H9 (cell line): ENCODE measurements around the gene BRCA1. TPM values are rescaled to one million over a fixed set of nuclear protein-coding genes. Genes with fewer than 3 reads are reported as not detected.

Source experiments
- DNase-seq: peaks from one replicate; pipeline ENCODE4 v3.0.0-alpha.2; 2017
- H2AFZ ChIP-seq: one replicate; pipeline ENCODE4 v1.6.1; 2013; ENCODE audit warnings: mild to moderate bottlenecking, low read length, control low read depth, moderate library complexity
- H2AK5ac ChIP-seq: 2 replicates; pipeline ENCODE4 v1.6.1; 2013; ENCODE audit warnings: low read length, control low read depth, mixed read lengths; ENCODE audit not compliant: insufficient read length
- H2BK120ac ChIP-seq: one replicate; pipeline ENCODE4 v1.6.1; 2013; ENCODE audit warnings: low read depth, mild to moderate bottlenecking, low read length, control low read depth, inconsistent platforms; ENCODE audit not compliant: poor library complexity, severe bottlenecking
- H2BK12ac ChIP-seq: 2 replicates; pipeline ENCODE4 v1.6.1; 2013; ENCODE audit warnings: low read length, control low read depth, mixed read lengths, low read depth; ENCODE audit not compliant: insufficient read length
- H2BK15ac ChIP-seq: 2 replicates; pipeline ENCODE4 v1.6.1; 2013; ENCODE audit warnings: low read depth, low read length, control low read depth
- H2BK20ac ChIP-seq: one replicate; pipeline ENCODE4 v1.6.1; 2013; ENCODE audit warnings: low read depth, mild to moderate bottlenecking, low read length, control low read depth, inconsistent platforms; ENCODE audit not compliant: poor library complexity, severe bottlenecking
- H2BK5ac ChIP-seq: 2 replicates; pipeline ENCODE4 v1.6.1; 2013; ENCODE audit warnings: low read length, control low read depth, mixed read lengths; ENCODE audit not compliant: insufficient read length
- H3K14ac ChIP-seq: 2 replicates; pipeline ENCODE4 v1.6.1; 2013; ENCODE audit warnings: low read length, control low read depth; ENCODE audit not compliant: insufficient read depth
- H3K18ac ChIP-seq: 2 replicates; pipeline ENCODE4 v1.6.1; 2013; ENCODE audit warnings: low read depth, mild to moderate bottlenecking, mixed read lengths, low read length, control low read depth; ENCODE audit not compliant: insufficient read length
- H3K23ac ChIP-seq: 2 replicates; pipeline ENCODE4 v1.6.1; 2013; ENCODE audit warnings: low read length, control low read depth, mixed read lengths, low read depth; ENCODE audit not compliant: insufficient read length
- H3K23me2 ChIP-seq: 2 replicates; pipeline ENCODE4 v1.6.1; 2013; ENCODE audit warnings: low read depth, mild to moderate bottlenecking, mixed read lengths, low read length, control low read depth; ENCODE audit not compliant: insufficient read length, poor library complexity, severe bottlenecking
- H3K27ac ChIP-seq: 2 replicates; pipeline ENCODE4 v1.5.1; 2013; ENCODE audit warnings: low read length, control low read depth, mixed read lengths, low read depth; ENCODE audit not compliant: insufficient read length
- H3K27me3 ChIP-seq: 2 replicates; pipeline ENCODE4 v1.6.1; 2013; ENCODE audit warnings: low read length, control low read depth, inconsistent platforms; ENCODE audit not compliant: insufficient read depth
- H3K4ac ChIP-seq: 2 replicates; pipeline ENCODE4 v1.6.1; 2013; ENCODE audit warnings: low read depth, mild to moderate bottlenecking, control low read depth, inconsistent platforms, low read length, moderate library complexity
- H3K4me1 ChIP-seq: 2 replicates; pipeline ENCODE4 v1.6.1; 2013; ENCODE audit warnings: low read length, control low read depth, inconsistent platforms; ENCODE audit not compliant: insufficient read depth
- H3K4me2 ChIP-seq: 2 replicates; pipeline ENCODE4 v1.6.1; 2013; ENCODE audit warnings: low read length, control low read depth, mixed read lengths; ENCODE audit not compliant: insufficient read length, insufficient read depth
- H3K56ac ChIP-seq: 2 replicates; pipeline ENCODE4 v1.6.1; 2013; ENCODE audit warnings: low read depth, mild to moderate bottlenecking, mixed read lengths, low read length, control low read depth; ENCODE audit not compliant: insufficient read length
- H3K79me1 ChIP-seq: 2 replicates; pipeline ENCODE4 v1.6.1; 2013; ENCODE audit warnings: low read depth, mild to moderate bottlenecking, moderate library complexity, low read length, control low read depth, inconsistent platforms; ENCODE audit not compliant: insufficient read depth, poor library complexity, severe bottlenecking
- H3K79me2 ChIP-seq: 2 replicates; pipeline ENCODE4 v1.6.1; 2013; ENCODE audit warnings: low read length, control low read depth, inconsistent platforms; ENCODE audit not compliant: insufficient read depth
- H3K9ac ChIP-seq: 2 replicates; pipeline ENCODE4 v1.6.1; 2013; ENCODE audit warnings: low read length, control low read depth, mixed read lengths; ENCODE audit not compliant: insufficient read length; ENCODE audit errors: extremely low read depth
- H3K9me3 ChIP-seq: one replicate; pipeline ENCODE4 v1.6.1; 2013; ENCODE audit warnings: low read depth, low read length, inconsistent platforms; ENCODE audit not compliant: control insufficient read depth
- H3T11ph ChIP-seq: one replicate; pipeline ENCODE4 v1.6.1; 2013; ENCODE audit warnings: mild to moderate bottlenecking, low read length, control low read depth, inconsistent platforms
- H4K20me1 ChIP-seq: one replicate; pipeline ENCODE4 v1.6.1; 2013; ENCODE audit not compliant: control insufficient read depth, insufficient read length, insufficient read depth
- H4K5ac ChIP-seq: 2 replicates; pipeline ENCODE4 v1.6.1; 2013; ENCODE audit warnings: low read depth, mild to moderate bottlenecking, mixed read lengths, low read length, control low read depth; ENCODE audit not compliant: insufficient read length
- H4K8ac ChIP-seq: replicated peaks from 2 replicates; pipeline ENCODE4 v1.6.1; 2013; ENCODE audit warnings: low read length, control low read depth, mixed read lengths, low read depth; ENCODE audit not compliant: insufficient read length
- H4K91ac ChIP-seq: 2 replicates; pipeline ENCODE4 v1.6.1; 2013; ENCODE audit warnings: low read depth, mild to moderate bottlenecking, moderate library complexity, mixed read lengths, low read length, control low read depth; ENCODE audit not compliant: insufficient read length
- H3K27ac Mint-ChIP-seq, 3 experiments: 2 replicates in 2 of 3; 3 replicates in 1 of 3; pipeline ENCODE4 v1.8.0; 2020 to 2021; ENCODE audit warnings: mixed read lengths in 3 of 3, mild to moderate bottlenecking in 1 of 3, moderate library complexity in 1 of 3
- H3K27me3 Mint-ChIP-seq: 2 replicates; pipeline ENCODE4 v1.8.0; 2021; ENCODE audit warnings: low read depth, mild to moderate bottlenecking, moderate library complexity, mixed read lengths
- H3K36me3 Mint-ChIP-seq, 3 experiments: 2 replicates in 2 of 3; 3 replicates in 1 of 3; pipeline ENCODE4 v1.8.0; 2020 to 2021; ENCODE audit warnings: low read depth in 3 of 3, mixed read lengths in 3 of 3; ENCODE audit not compliant: insufficient read depth in 1 of 3
- H3K4me1 Mint-ChIP-seq, 2 experiments: 2 replicates each; pipeline ENCODE4 v1.8.0; 2020; ENCODE audit warnings: mixed read lengths in 2 of 2
- H3K4me3 Mint-ChIP-seq, 2 experiments: 2 replicates in 1 of 2; 3 replicates in 1 of 2; pipeline ENCODE4 v1.8.0; 2020 to 2021; ENCODE audit warnings: mild to moderate bottlenecking in 2 of 2, mixed read lengths in 2 of 2, moderate library complexity in 1 of 2
- H3K9me3 Mint-ChIP-seq, 2 experiments: 2 replicates in 1 of 2; 3 replicates in 1 of 2; pipeline ENCODE4 v1.8.0; 2020; ENCODE audit warnings: mild to moderate bottlenecking in 2 of 2, mixed read lengths in 2 of 2, moderate library complexity in 1 of 2
- WGBS: extraction: QIAGEN DNeasy Blood & Tissue Kit; methylation state at CpG from one replicate; pipeline ENCODE4 v1.1.7; 2013; ENCODE audit warnings: missing lambda C conversion rate, low lambda C conversion rate, mixed read lengths; ENCODE audit not compliant: insufficient read length; ENCODE audit errors: extremely low coverage; 5-methylcytosine and 5-hydroxymethylcytosine counted together
- total RNA-seq: library from RNA; stranded (reverse); gene quantifications from 2 replicates; pipeline ENCODE4 v1.2.1, GENCODE V29; 2021
- TF ChIP-seq, protein P1 (sequence below): fragments of 200-600 bp; sonication (generic); conservative IDR thresholded peaks from 3 replicates; pipeline ENCODE4 v1.8.0; 2021; ENCODE audit warnings: antibody characterized with exemption, mild to moderate bottlenecking

The BRCA1 gene
- total RNA-seq, 1 experiment from 2014 or later = 32.3 TPM

DNA sequence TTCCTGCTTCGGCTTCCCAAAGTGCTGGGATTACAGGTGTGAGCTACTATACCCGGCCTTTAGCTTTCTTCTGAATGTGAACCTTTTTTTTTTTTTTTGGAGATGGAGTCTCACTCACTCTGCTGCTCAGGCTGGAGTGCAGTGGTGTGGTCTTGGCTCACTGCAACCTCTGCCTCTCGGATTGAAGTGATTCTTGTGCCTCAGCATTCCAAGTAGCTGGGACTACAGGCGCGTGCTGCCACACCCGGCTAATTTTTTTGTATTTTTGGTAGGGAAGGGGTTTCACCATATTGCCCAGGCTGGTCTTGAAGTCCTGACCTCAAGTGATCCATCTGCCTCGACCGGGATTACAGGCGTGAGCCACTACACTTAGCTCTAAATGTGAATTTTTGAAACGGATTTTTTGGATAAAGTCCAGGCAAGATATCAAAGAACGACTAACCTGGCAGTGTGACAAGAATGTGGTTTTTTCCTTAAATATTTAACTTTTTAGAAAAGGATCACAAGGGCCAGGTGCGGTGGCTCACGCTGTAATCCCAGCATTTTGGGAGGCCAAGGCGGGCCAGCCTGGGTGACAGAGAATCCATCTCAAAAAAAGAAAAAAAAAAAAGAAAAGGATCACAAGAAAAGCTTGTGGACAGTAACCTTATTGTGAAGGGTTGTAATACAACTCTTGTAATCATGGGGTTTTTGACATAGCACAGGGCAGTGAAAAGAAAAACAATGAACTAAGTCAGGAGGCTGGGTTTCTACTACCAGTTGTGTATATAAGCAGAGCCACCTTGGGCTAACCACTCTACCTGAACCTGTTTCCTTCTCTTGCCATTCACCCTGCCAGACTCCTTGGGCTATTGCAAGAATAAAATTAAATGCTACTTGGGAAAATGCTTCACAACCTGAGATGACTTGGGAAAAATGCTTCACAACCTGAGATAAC lies 6.2 kb downstream of the BRCA1 start:
- no peaks in the 10 kb centered on the region for H3K4me1 ChIP-seq
- DNase-seq = no peak
- no peak overlapping the region for H3K27ac Mint-ChIP-seq
- H4K8ac ChIP-seq = no peak overlapping the region
- H4K20me1 ChIP-seq = no peaks in the 10 kb centered on the region
- H2BK20ac ChIP-seq = no peak overlapping the region
- H3K36me3 Mint-ChIP-seq = peaks cover 5 to 20% (median 19%) of the 10 kb centered on the region in 3 experiments; a peak in 6 of 7 replicates
- H3T11ph ChIP-seq = no peak overlapping the region
- no peak overlapping the region for H2BK120ac ChIP-seq
- H2AFZ ChIP-seq = no peak overlapping the region
- H2AK5ac ChIP-seq = no peak overlapping the region
- no peaks in the 10 kb centered on the region for H3K9me3 Mint-ChIP-seq
- H3K23ac ChIP-seq = no peak overlapping the region
- H4K5ac ChIP-seq = no peak overlapping the region
- H3K18ac ChIP-seq = no peak overlapping the region
- H3K79me2 ChIP-seq = no peaks in the 10 kb centered on the region
- H3K27me3 Mint-ChIP-seq = no peaks in the 10 kb centered on the region
- H3K4me1 Mint-ChIP-seq = no peaks in the 10 kb centered on the region; a peak in 1 of 4 replicates
- no peak overlapping the region for H3K14ac ChIP-seq
- H3K27me3 ChIP-seq = no peaks in the 10 kb centered on the region
- WGBS = no CpG with 5 or more reads among the region's 14 CpGs
- H3K23me2 ChIP-seq = no peaks in the 10 kb centered on the region
- H3K9me3 ChIP-seq = no peaks in the 10 kb centered on the region
- H4K91ac ChIP-seq = no peak overlapping the region
- H2BK12ac ChIP-seq = no peak overlapping the region
- no peak overlapping the region for H3K4me3 Mint-ChIP-seq
- no peak overlapping the region for H3K4me2 ChIP-seq
- TF ChIP-seq, protein P1, sequence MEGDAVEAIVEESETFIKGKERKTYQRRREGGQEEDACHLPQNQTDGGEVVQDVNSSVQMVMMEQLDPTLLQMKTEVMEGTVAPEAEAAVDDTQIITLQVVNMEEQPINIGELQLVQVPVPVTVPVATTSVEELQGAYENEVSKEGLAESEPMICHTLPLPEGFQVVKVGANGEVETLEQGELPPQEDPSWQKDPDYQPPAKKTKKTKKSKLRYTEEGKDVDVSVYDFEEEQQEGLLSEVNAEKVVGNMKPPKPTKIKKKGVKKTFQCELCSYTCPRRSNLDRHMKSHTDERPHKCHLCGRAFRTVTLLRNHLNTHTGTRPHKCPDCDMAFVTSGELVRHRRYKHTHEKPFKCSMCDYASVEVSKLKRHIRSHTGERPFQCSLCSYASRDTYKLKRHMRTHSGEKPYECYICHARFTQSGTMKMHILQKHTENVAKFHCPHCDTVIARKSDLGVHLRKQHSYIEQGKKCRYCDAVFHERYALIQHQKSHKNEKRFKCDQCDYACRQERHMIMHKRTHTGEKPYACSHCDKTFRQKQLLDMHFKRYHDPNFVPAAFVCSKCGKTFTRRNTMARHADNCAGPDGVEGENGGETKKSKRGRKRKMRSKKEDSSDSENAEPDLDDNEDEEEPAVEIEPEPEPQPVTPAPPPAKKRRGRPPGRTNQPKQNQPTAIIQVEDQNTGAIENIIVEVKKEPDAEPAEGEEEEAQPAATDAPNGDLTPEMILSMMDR = no peak
- H3K27ac ChIP-seq = no peak overlapping the region
- H3K79me1 ChIP-seq = no peaks in the 10 kb centered on the region
- no peak overlapping the region for H3K56ac ChIP-seq
- H3K9ac ChIP-seq = no peak overlapping the region
- no peak overlapping the region for H2BK5ac ChIP-seq
- H3K4ac ChIP-seq = no peak overlapping the region
- no peak overlapping the region for H2BK15ac ChIP-seq
